DMS153 treated with DMSO at 0.1 percent for 48 hours (cell line): ENCODE results near the gene TICAM1.
"Not testable (repeated sequence)": the region's sequence is repeated elsewhere in the genome, so short reads cannot be mapped to it uniquely, and the experiment has no call there.

Experiments
- DNase-seq: peaks from one replicate; lab custom pipeline; 2025; ENCODE audit not compliant: unreplicated experiment; lab: John Stamatoyannopoulos, UW

TICAM1 gene

DNA sequence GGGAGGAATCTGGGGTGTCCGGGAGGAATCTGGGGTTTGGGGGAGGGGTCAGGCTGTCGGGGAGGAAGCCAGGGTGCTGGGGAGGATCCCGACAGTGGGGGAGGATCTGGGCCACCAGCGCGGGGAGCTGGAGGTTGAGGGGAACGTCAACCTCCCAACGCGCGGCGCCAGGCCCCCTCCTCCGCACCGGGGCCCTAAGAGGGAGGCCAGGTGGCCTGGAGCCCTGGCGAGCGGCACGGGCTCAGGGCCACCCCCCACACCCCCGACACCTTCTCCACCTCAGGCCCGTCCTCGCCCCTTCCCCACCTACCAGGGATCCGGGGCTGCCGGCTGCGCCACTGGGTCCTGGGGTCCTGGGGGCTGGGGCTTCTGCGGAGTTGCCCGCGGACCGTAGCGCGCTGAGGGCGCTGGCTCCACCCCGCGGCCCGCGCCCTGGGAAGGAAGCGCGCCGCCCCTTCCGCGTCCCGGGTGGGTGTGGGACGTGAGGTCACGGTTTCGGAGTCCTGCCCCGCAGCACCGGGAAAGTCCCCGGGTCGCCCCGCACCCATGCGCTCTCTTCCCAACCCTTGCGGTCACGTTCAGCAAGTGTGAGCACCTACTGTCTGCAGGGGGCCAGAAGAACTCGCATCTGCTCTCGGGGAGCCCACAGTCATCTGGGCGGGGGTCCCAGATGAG lies at the start of gene TICAM1:
Gene TICAM1, minus strand, starts transcription at position 409 of the 675 bp plus-strand sequence. CDS start 13,335 bp downstream, outside the sequence.
- DNase-seq: no peak

- DNase-seq: no peak
These were observed 47.5 kb upstream of the TICAM1 start for GRCh38 chr19:4879041-4879440.

- no peak for DNase-seq
These were observed 47.0 kb upstream of the TICAM1 start for GRCh38 chr19:4878491-4878968.

DNA sequence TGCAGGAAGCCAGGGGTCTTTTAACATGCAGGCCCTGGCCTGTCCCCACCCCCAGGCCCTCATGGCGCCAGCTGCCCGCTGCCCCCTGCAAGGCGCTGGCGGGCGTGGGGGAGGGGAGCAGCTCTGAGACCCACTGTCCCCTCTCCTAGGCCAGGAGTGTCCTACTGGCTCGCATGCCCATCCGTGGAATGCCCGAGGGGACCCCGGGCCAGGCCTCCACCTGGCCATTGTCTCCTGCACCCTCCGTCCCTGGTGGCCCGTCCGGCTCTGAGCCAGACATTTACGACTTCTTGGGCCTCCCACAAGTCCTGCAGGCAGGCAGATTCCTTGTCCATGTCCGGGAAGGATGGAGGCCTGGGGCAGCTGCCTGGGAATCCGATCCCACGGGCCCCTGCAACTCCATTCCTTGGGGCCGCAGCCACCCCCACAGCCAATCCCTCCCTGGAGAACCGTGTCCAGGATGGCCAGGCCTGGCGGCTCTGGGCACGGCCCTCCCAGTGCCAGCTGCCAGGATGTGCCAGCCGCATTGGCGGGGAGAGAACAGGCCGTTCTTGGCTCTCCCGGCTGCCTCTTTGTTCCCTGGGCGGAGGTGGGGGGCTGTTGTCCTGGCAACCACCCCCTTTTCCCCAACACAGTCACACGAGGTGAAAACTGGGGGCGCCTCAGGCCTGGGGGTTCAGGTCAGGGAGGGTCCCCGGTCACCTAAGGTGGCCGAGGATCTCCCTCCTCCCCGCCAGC lies 46.4 kb upstream of the TICAM1 start:
- DNase-seq: no peak

DNA sequence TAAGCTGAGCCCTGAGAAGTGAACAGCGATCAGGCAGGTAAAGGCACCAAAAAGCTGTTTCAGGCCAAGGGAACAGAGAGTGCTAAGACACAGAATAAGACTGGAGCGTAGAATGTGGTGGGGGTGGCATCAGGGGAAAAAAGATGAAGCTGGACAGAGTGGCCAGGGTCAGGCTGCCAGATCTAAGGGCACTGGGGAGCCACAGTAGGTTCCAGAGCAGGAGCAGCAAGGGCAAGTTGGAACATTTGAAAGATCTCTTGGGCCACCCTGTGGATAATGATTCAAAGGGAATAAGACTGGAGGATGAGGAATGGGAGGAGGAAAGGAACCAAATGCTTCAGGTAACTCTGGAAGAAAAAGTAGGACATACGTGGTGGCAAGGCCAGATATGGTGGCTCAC lies 42.4 kb upstream of the TICAM1 start:
- no peak for DNase-seq

DNA sequence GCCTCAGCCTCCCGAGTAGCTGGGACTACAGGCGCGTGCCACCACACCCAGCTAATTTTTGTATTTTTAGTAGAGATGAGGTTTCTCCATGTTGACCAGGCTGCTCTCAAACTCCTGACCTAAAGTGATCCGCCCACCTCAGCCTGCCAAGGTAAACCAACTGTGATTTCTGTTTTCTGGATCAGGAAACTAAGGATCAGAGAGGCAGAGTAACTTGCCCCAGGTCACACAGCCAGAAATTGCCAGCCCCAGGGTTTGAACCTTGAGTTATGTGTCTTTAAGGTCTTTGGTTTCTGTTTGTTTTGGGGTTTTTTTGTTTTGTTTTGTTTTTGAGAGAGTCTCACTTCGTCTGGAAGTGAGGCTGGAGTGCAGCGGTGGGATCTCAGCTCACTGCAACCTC lies 40.2 kb upstream of the TICAM1 start:
- no peak for DNase-seq

DNA sequence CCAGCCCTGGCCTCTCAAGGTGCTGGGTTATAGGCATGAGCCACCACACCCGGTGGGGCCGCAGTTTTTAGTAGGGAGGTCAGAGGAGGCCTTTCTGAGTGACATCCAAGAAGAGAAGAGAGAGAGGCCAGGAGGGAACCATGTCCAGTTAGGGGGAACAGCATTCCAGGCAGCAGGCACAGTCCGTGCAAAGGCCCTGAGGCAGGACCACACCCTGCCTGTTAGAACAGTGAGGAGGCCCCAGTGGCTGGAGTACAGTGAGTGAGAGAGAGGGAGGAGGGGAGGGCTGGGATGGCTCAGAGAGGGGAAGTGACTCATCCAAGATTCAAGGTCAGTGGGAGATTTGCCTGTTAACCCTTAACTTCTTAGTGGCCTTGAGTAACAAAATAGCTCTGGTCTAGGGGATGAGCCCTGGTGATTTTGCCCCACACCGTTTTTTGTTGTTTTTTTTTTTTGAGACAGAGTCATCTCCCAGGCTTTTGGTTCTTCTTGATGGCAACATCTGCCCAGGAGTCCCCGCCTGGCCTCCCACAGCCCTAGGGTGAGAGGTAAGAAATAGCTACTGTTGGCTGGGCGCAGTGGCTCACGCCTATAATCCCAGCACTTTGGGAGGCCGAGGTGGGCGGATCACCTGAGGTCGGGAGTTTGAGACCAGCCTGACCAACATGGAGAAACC lies 38.7 kb upstream of the TICAM1 start:
- no peak for DNase-seq

GRCh38 chr19:4868286-4868834 lies 36.8 kb upstream of the TICAM1 start:
- no peak for DNase-seq

DNA sequence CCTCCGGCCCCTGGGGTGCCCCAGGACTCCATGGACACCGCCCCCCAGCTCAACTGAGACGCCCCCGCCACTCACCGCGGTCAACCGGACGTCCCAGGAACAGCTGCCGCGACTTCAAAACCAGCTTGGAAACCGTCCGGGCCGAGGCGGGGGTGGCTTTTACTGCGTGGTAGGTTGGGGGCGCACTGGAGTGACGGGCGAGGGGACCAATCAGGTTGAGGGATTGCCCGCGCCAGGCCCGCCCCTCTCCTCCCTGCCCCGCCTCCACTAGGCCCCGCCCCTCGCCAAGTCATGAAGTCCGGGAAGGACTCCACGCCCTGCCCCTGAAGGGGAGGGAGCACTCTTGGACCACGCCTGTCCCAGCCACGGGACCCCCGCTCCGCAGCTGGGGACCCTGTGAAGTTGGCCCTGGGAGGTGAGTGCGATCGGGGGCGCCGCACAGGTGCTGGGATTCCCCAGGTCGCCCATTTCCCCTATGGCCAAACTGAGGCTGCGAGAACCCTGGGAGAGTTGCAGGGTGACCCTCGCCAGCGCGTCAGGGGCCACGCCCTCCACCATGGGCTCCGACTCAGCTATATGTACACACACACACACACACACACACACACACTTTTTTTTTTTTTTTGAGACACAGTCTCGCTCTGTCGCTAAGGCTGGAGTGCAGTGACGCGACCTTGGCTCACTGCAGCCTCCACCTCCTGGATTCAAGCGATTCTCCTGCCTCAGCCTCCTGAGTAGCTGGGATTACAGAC lies 36.2 kb upstream of the TICAM1 start, which contains the start of gene PLIN3:
Gene PLIN3, minus strand, starts transcription at position 134 of the 752 bp plus-strand sequence. CDS start 6,273 bp downstream, outside the sequence.
- peak; percentile 35 for DNase-seq

DNA sequence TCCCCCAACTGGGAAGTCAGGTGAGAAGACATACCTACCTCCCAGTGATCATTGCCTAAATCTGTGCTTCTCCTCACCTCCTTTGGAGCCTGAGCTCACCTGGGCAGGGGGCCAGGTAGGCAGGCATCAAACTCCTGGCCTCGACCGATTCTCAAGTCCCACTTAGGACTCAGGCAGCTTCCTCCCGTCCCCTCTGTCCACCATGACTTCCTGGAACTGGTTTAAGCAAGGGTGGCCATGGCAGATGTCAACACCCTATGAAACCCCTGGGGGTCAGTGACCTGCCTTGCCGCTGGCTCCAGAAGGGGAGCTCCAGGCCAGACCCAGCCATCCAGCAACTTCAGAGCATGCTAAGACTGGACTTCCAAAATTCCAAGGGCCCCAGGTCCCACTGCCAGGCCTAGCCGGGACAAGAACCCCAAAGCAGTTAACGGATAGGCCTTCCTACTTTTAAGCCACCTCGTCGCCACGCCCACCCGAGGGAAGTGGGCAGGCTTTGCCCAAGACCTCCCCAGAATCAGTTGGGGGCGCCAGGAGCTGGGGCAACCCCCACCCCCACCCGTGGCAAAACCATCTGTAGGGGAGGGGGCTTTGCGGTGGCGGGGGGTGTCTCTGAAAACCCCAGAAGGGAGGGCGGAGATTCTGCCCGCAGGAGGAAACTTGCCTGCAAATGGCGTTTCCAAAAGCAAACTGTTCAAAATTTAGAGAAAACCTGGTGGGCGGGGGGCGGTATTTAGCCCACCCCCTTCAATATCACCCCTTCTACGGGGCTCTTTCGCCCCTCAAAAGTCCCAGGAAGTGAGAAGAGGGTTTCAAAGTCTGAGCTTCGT lies 35.3 kb upstream of the TICAM1 start:
- DNase-seq: no peak

DNA sequence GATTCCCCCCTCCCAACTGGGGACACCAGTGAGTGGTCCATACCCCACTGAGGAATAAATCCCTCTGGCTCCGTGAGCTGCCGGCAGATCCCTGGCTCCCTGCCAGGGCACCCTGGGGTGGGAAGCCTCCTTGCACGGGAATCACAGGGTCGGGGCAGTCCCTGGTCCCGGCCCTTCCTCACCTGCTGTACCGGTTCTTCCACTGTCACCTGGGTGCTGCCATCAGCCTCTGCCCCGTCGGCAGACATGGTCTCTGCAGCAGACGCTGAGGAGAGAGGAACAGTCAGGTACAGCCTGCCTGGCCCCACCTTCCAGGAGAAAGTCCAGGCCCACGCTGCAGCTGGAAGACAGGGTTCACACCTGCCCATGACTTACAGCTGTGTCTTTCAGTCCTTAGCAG lies 29.6 kb upstream of the TICAM1 start:
- peak; percentile 18 for DNase-seq

- DNase-seq: no peak
These were observed 28.2 kb upstream of the TICAM1 start for GRCh38 chr19:4859697-4860096.

DNA sequence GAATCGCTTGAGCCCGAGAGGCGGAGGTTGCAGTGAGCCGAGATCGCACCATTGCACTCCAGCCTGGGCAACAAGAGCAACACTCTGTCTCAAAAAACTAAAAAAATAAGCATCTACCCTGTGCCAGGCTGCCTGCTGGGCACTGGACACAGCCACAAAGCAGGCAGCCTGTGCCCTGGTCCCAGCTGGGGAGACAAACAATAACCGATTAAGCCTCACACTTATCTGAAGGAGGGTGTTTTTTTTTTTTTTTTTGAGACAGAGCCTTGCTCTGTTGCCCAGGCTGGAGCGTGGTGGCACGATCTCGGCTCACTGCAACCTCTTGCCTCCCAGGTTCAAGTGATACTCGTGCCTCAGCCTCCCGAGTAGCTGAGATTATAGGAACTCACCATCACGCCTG lies 25.0 kb upstream of the TICAM1 start:
- not testable (repeated sequence) for DNase-seq

DNA sequence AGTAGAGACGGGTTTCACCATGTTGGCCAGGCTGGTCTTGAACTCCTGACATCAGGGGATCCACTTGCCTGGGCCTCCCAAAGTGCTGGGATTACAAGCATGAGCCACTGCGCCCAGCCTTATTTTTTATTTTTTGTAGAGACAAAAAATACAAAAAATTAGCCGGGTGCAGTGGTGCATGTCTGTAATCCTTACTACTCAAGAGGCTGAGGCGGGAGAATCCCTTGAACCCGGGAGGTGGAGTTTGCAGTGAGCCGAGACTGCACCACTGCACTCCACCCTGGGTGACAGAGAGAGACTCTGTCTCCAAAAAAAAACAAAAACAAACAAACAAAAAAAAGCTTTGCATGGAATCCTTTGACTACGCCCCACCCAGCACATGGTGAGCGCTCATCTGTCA lies 22.0 kb upstream of the TICAM1 start:
- DNase-seq: not testable (repeated sequence)

DNA sequence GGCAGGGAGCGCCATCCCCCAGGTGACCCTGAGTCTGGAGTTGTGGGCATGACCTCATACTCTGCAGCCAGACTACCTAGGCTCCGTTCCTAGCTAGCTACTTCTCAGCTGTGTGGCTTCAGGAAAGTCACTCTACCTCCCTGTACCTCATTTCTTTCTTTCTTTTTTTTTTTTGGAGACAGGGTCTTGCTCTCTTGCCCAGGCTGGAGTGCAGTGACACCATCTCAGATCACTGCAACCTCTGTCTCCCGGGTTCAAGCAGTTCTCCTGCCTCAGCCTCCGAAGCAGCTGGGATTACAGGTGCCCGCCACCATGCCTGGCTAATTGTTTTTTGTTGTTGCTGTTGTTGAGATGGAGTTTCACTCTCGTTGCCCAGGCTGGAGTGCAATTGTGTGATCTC lies 21.0 kb upstream of the TICAM1 start:
- DNase-seq: no peak

DNA sequence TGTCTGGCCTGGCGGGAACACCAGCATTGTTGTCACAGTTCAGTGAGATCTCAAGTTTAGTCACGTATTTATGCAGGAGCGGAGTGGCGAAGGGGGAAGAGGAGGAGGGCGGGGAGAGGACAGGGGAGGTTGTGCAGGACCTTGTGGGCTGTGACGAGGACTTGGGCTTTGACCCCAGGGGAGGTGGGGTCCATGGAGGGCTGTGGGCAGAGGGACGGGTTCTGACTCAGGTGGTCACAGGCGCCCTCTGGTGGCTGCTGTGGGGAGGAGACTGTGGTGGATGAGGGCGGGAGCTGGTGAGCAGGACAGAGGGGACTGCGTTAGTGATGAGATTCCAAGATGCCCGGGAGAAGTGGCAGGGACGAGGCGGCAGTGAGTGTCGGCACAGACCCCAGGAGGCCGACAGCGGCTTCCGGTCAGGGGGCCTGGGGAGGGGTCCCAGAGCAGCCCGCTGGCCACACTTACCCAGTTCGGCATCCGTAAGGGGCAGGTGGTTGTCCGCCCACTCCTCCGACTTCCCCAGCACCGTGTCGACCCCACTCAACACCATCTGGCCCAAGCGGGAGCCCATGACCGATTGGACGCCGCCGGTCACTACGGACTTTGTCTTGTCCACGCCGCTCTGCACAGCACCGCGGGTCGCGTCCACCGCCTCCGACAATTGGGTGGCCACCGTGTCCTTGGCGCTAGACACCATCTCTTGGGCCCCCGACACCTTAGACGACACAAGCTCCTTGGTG lies 20.2 kb upstream of the TICAM1 start:
- no peak for DNase-seq

GRCh38 chr19:4849019-4849418 lies 17.5 kb upstream of the TICAM1 start:
- no peak for DNase-seq

DNA sequence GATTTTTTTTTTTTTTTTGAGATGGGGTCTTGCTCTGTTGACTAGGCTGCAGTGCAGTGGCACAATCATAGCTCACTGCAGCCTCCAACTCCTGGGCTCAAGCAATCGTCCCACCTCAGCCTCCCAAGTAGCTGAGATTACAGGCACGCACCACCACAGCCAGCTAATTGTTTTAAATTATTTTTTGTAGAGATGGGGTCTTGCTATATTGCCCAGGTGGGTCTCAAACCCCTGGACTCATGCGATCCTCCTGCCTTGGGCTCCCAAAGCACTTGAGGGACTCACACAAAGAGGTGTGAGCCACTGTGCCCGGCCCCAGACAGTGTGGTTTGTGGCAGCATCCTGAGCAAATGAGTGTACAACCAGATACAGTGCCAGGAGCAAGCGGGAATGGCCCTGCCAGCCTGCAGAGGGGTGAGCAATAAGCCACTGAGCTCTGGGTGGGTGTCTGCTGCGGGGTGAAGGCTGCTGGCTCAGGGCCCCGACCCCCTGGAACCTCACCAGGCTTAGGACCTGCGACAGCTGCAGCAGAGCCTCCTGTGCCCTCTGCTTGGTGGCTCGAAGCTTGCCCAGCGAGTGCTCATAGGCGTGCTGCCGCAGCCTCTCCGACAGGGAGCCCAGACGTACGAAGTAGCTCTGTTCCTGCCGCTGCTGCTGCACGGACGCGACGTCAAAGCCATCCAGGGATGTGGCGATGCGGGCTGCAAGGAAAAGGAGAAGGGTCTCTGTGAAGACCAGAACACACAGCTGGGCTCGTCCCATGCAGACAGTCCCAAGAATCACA lies 15.9 kb upstream of the TICAM1 start:
- no peak for DNase-seq
